IMR-90 (cell line): ENCODE measurements around the gene FOXK1.

ENCODE experiments used
- BHLHE40 ChIP-seq: fragments of 150-350 bp; IDR thresholded peaks from 2 replicates; pipeline ENCODE4 v1.6.1; 2016; ENCODE audit warnings: mild to moderate bottlenecking, low read depth, low read length
- CEBPB ChIP-seq: IDR thresholded peaks from 2 replicates; pipeline ENCODE4 v1.6.1; 2012; ENCODE audit warnings: low read depth, low read length, improper control_type of control experiment
- CHD1 ChIP-seq: IDR thresholded peaks from 2 replicates; pipeline ENCODE4 v1.6.1; 2012; ENCODE audit warnings: low read depth, low read length, improper control_type of control experiment
- FOS ChIP-seq: fragments of 150-350 bp; IDR thresholded peaks from 2 replicates; pipeline ENCODE4 v1.6.1; 2016; ENCODE audit warnings: low read depth, low read length
- MAZ ChIP-seq: IDR thresholded peaks from 2 replicates; pipeline ENCODE4 v1.6.1; 2012; ENCODE audit warnings: low read depth, mild to moderate bottlenecking, low read length, improper control_type of control experiment, moderate library complexity, borderline replicate concordance
- MXI1 ChIP-seq: IDR thresholded peaks from 2 replicates; pipeline ENCODE4 v1.6.1; 2012; ENCODE audit warnings: low read depth, mild to moderate bottlenecking, low read length, moderate library complexity, borderline replicate concordance
- NFE2L2 ChIP-seq: fragments of 150-350 bp; IDR thresholded peaks from 2 replicates; pipeline ENCODE4 v1.6.1; 2016; ENCODE audit warnings: low read depth, mild to moderate bottlenecking, low read length
- POLR2A ChIP-seq: IDR thresholded peaks from 2 replicates; pipeline ENCODE4 v1.6.1; 2012; ENCODE audit warnings: mild to moderate bottlenecking, low read depth, low read length
- RAD21 ChIP-seq: IDR thresholded peaks from 2 replicates; pipeline ENCODE4 v1.6.1; 2012; ENCODE audit warnings: low read length, improper control_type of control experiment
- RCOR1 ChIP-seq: IDR thresholded peaks from 2 replicates; pipeline ENCODE4 v1.6.1; 2012; ENCODE audit warnings: mild to moderate bottlenecking, low read length, improper control_type of control experiment; ENCODE audit not compliant: insufficient replicate concordance
- RFX5 ChIP-seq: IDR thresholded peaks from 2 replicates; pipeline ENCODE4 v1.8.0; 2012; ENCODE audit warnings: low read depth, mild to moderate bottlenecking, low read length, moderate library complexity
- SMC3 ChIP-seq: fragments of 150-350 bp; IDR thresholded peaks from 2 replicates; pipeline ENCODE4 v1.6.1; 2016; ENCODE audit warnings: low read depth, mild to moderate bottlenecking, antibody characterized with exemption, low read length, moderate library complexity
- TF ChIP-seq, protein P1 (sequence below): conservative IDR thresholded peaks from 2 replicates; pipeline ENCODE4 v1.5.1; 2012; ENCODE audit warnings: mild to moderate bottlenecking, low read depth, low read length, improper control_type of control experiment
- TF ChIP-seq, protein P2 (sequence below): fragments of 150-350 bp; IDR thresholded peaks from 2 replicates; pipeline ENCODE4 v1.6.1; 2017; ENCODE audit warnings: mild to moderate bottlenecking, antibody characterized with exemption, low read length, low read depth

DNA sequence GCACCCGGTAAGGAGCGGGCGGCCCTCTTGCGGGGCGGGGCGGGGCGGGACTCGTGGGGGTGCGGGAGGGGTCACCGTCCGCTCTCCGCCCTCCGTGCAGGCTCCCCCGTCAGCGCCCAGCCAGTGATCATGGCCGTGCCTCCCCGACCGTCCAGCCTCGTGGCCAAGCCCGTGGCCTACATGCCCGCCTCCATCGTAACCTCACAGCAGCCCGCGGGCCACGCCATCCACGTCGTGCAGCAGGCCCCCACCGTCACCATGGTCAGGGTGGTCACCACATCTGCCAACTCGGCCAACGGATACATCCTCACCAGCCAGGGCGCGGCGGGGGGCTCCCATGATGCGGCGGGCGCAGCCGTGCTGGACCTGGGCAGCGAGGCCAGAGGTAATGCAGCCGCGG, 77.1 kb downstream of the FOXK1 start:
- TF ChIP-seq CHD1 (no peak), POLR2A (no peak), RFX5 (no peak), CEBPB (no peak), MAZ (no peak), FOS (no peak), BHLHE40 (no peak), RAD21 (no peak), RCOR1 (no peak), SMC3 (no peak), NFE2L2 (no peak), MXI1 (no peak)
- TF ChIP-seq, protein P1, sequence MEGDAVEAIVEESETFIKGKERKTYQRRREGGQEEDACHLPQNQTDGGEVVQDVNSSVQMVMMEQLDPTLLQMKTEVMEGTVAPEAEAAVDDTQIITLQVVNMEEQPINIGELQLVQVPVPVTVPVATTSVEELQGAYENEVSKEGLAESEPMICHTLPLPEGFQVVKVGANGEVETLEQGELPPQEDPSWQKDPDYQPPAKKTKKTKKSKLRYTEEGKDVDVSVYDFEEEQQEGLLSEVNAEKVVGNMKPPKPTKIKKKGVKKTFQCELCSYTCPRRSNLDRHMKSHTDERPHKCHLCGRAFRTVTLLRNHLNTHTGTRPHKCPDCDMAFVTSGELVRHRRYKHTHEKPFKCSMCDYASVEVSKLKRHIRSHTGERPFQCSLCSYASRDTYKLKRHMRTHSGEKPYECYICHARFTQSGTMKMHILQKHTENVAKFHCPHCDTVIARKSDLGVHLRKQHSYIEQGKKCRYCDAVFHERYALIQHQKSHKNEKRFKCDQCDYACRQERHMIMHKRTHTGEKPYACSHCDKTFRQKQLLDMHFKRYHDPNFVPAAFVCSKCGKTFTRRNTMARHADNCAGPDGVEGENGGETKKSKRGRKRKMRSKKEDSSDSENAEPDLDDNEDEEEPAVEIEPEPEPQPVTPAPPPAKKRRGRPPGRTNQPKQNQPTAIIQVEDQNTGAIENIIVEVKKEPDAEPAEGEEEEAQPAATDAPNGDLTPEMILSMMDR: no peak
- TF ChIP-seq, protein P2, sequence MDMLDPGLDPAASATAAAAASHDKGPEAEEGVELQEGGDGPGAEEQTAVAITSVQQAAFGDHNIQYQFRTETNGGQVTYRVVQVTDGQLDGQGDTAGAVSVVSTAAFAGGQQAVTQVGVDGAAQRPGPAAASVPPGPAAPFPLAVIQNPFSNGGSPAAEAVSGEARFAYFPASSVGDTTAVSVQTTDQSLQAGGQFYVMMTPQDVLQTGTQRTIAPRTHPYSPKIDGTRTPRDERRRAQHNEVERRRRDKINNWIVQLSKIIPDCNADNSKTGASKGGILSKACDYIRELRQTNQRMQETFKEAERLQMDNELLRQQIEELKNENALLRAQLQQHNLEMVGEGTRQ: no peak
